ENCODE measurements around the gene ZNG1B. TPM values are rescaled to one million over a fixed set of nuclear protein-coding genes. Genes with fewer than 3 reads are reported as not detected.
"Not testable (repeated sequence)": the region's sequence is repeated elsewhere in the genome, so short reads cannot be mapped to it uniquely, and the experiment has no call there.

Gene ZNG1B
- total and polyA plus RNA-seq, 9 of the 15 experiments (the other 6 are each of a cell fraction or from before 2014, with no cell fraction given) = 37.4 to 108 (median 45.0) TPM

- ATAC-seq; H2AFZ ChIP-seq (ENCODE audit: low read depth, low read length); H3K4me2 ChIP-seq (ENCODE audit: insufficient read depth, low read length); H3K36me3 ChIP-seq (ENCODE audit: control insufficient read depth, insufficient read depth, low read length); intact Hi-C loops (cut with micrococcal nuclease); POLR2A ChIA-PET; H3K9ac ChIP-seq (ENCODE audit: insufficient read depth in 1 of 2, low read depth in 2 of 2, low read length in 2 of 2); H3K4me3 ChIP-seq; H3K27me3 ChIP-seq (ENCODE audit: control insufficient read depth in 2 of 2, insufficient read depth in 2 of 2, low read length in 2 of 2); in situ Hi-C loops (cut with MboI); FAIRE-seq; H4K20me1 ChIP-seq (replicated peaks; ENCODE audit: control insufficient read depth, insufficient read depth, low read length); DNase-seq (ENCODE audit: extremely low read depth in 1 of 4, low spot score in 3 of 4); H3K27ac ChIP-seq (ENCODE audit: extremely low read depth, low read depth, low read length); CTCF ChIA-PET (ENCODE audit: low intra/inter-chr PET ratio); H3K9me3 ChIP-seq (replicated peaks; ENCODE audit: control insufficient read depth, insufficient read depth, low read depth, low read length); H3K79me2 ChIP-seq (ENCODE audit: control insufficient read depth, insufficient read depth, low read length); H3K4me1 ChIP-seq (replicated peaks in 1 of 2; ENCODE audit: control insufficient read depth in 2 of 2, insufficient read depth in 2 of 2, low read length in 2 of 2); BruUV-seq (replicated peaks); H3K9me1 ChIP-seq (ENCODE audit: control insufficient read depth, insufficient read depth, low read length): not testable (repeated sequence)
Observed at GRCh38 chr2:113465770-113466169, 28.3 kb downstream of the ZNG1B start.

- ATAC-seq; in situ Hi-C loops (cut with MboI); DNase-seq (ENCODE audit: extremely low read depth in 1 of 4, low spot score in 3 of 4); H3K4me1 ChIP-seq (replicated peaks in 1 of 2; ENCODE audit: control insufficient read depth in 2 of 2, insufficient read depth in 2 of 2, low read length in 2 of 2); FAIRE-seq; H3K79me2 ChIP-seq (ENCODE audit: control insufficient read depth, insufficient read depth, low read length); intact Hi-C loops (cut with micrococcal nuclease); POLR2A ChIA-PET; H3K27me3 ChIP-seq (ENCODE audit: control insufficient read depth in 2 of 2, insufficient read depth in 2 of 2, low read length in 2 of 2); H3K36me3 ChIP-seq (ENCODE audit: control insufficient read depth, insufficient read depth, low read length); CTCF ChIA-PET (ENCODE audit: low intra/inter-chr PET ratio); H3K4me2 ChIP-seq (ENCODE audit: insufficient read depth, low read length); H3K9ac ChIP-seq (ENCODE audit: insufficient read depth in 1 of 2, low read depth in 2 of 2, low read length in 2 of 2); BruUV-seq (replicated peaks); H3K27ac ChIP-seq (ENCODE audit: extremely low read depth, low read depth, low read length); H2AFZ ChIP-seq (ENCODE audit: low read depth, low read length); H4K20me1 ChIP-seq (replicated peaks; ENCODE audit: control insufficient read depth, insufficient read depth, low read length); H3K9me1 ChIP-seq (ENCODE audit: control insufficient read depth, insufficient read depth, low read length); H3K4me3 ChIP-seq; H3K9me3 ChIP-seq (replicated peaks; ENCODE audit: control insufficient read depth, insufficient read depth, low read depth, low read length): not testable (repeated sequence)
- 85% methylated on average over 4 of the region's 24 CpGs for WGBS (ENCODE audit: insufficient coverage, low coverage, missing lambda C conversion rate)
Observed at GRCh38 chr2:113476688-113477368, 39.3 kb downstream of the ZNG1B start.

GRCh38 chr2:113496527-113496926 is 59.0 kb downstream of the ZNG1B start:
- H3K4me2 ChIP-seq (ENCODE audit: insufficient read depth, low read length); BruUV-seq (replicated peaks); H3K4me3 ChIP-seq; H3K27ac ChIP-seq (ENCODE audit: extremely low read depth, low read depth, low read length); ATAC-seq; FAIRE-seq; intact Hi-C loops (cut with micrococcal nuclease); H3K27me3 ChIP-seq (ENCODE audit: control insufficient read depth in 2 of 2, insufficient read depth in 2 of 2, low read length in 2 of 2); H3K9me3 ChIP-seq (replicated peaks; ENCODE audit: control insufficient read depth, insufficient read depth, low read depth, low read length); H3K79me2 ChIP-seq (ENCODE audit: control insufficient read depth, insufficient read depth, low read length); in situ Hi-C loops (cut with MboI); DNase-seq (ENCODE audit: extremely low read depth in 1 of 4, low spot score in 3 of 4); H3K9me1 ChIP-seq (ENCODE audit: control insufficient read depth, insufficient read depth, low read length); CTCF ChIA-PET (ENCODE audit: low intra/inter-chr PET ratio); H2AFZ ChIP-seq (ENCODE audit: low read depth, low read length); H3K4me1 ChIP-seq (replicated peaks in 1 of 2; ENCODE audit: control insufficient read depth in 2 of 2, insufficient read depth in 2 of 2, low read length in 2 of 2); POLR2A ChIA-PET; H3K36me3 ChIP-seq (ENCODE audit: control insufficient read depth, insufficient read depth, low read length); H3K9ac ChIP-seq (ENCODE audit: insufficient read depth in 1 of 2, low read depth in 2 of 2, low read length in 2 of 2); H4K20me1 ChIP-seq (replicated peaks; ENCODE audit: control insufficient read depth, insufficient read depth, low read length): not testable (repeated sequence)
- WGBS (ENCODE audit: insufficient coverage, low coverage, missing lambda C conversion rate) = 85% methylated on average over 11 of the region's 13 CpGs

- POLR2A ChIA-PET; ATAC-seq; H3K9ac ChIP-seq (ENCODE audit: insufficient read depth in 1 of 2, low read depth in 2 of 2, low read length in 2 of 2); H4K20me1 ChIP-seq (replicated peaks; ENCODE audit: control insufficient read depth, insufficient read depth, low read length); in situ Hi-C loops (cut with MboI); BruUV-seq (replicated peaks); H3K27ac ChIP-seq (ENCODE audit: extremely low read depth, low read depth, low read length); intact Hi-C loops (cut with micrococcal nuclease); H3K4me2 ChIP-seq (ENCODE audit: insufficient read depth, low read length); H3K9me3 ChIP-seq (replicated peaks; ENCODE audit: control insufficient read depth, insufficient read depth, low read depth, low read length); H3K27me3 ChIP-seq (ENCODE audit: control insufficient read depth in 2 of 2, insufficient read depth in 2 of 2, low read length in 2 of 2); H3K79me2 ChIP-seq (ENCODE audit: control insufficient read depth, insufficient read depth, low read length); DNase-seq (ENCODE audit: extremely low read depth in 1 of 4, low spot score in 3 of 4); H3K4me3 ChIP-seq; H2AFZ ChIP-seq (ENCODE audit: low read depth, low read length); FAIRE-seq; H3K9me1 ChIP-seq (ENCODE audit: control insufficient read depth, insufficient read depth, low read length); H3K36me3 ChIP-seq (ENCODE audit: control insufficient read depth, insufficient read depth, low read length); CTCF ChIA-PET (ENCODE audit: low intra/inter-chr PET ratio): not testable (repeated sequence)
- H3K4me1 ChIP-seq (replicated peaks in 1 of 2; ENCODE audit: control insufficient read depth in 2 of 2, insufficient read depth in 2 of 2, low read length in 2 of 2) = peaks cover 0 to 11% of the 10 kb centered on the region in 2 experiments; a peak in 2 of 5 replicates
- 90% methylated on average over 1 of the region's 4 CpGs for WGBS (ENCODE audit: insufficient coverage, low coverage, missing lambda C conversion rate)
Observed at GRCh38 chr2:113498365-113498764, 60.9 kb downstream of the ZNG1B start, which contains the start of gene FOXD4L1. FOXD4L1 (plus strand) TSS chr2:113498665; CDS start chr2:113499257, 592 bp downstream.
